ENCODE data around the gene ENAM.

DNA sequence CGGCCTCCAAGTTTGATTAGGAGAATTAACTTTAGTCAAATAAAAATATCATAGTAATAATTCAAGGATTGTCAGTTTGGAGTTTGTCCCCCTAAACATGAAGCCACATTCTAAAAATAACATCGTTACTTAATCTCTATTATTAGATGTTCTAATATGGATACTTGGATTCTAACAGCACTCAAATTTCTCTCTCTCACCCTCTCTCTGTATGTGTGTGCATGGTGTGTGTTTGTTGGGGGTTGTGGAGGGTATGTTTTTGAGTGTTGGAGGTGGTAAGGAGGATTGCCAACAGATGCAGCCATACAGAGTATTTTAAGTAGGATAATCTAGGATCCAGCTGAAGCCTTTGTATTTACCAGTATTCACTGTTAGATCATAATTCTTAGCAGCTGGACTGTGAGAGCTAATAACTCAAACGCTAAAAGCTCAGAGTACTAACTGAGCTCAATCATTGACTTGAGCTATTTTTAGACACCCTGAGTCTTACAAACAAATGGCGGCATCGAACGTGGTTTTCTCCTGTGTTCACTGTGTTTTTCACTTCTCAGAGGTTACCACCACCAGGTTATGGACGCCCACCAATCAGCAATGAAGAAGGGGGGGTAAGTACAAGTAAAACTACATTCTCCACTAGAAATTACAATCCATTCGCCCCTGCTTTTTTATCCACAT lies 8.8 kb downstream of the ENAM start:
- TF ChIP-seq BRD4 (IDR thresholded peaks at IDR 0.05) (no peak), ARID2 (IDR thresholded peaks at IDR 0.05) (no peak), RBM22 (IDR thresholded peaks at IDR 0.05; ENCODE audit: low read depth, low read length, poor library complexity, severe bottlenecking) (no peak)

All from K562 (cell line).